Endometrial microvascular endothelial cells (primary cell): ENCODE results near the gene ATAD2B. TPM values are rescaled to one million over a fixed set of nuclear protein-coding genes. Genes with fewer than 3 reads are reported as not detected.
"Not testable (repeated sequence)": the region's sequence is repeated elsewhere in the genome, so short reads cannot be mapped to it uniquely, and the experiment has no call there.

Source experiments
- in situ Hi-C: cut with HindIII; loops from 2 replicates; pipeline ENCODE4 v1.10.0; 2017; ENCODE audit warnings: low sequenced_read_pairs, low pct_unique_long_range_greater_than_20kb; ENCODE audit errors: inconsistent ontology term
- total RNA-seq: library from RNA; depleted of rRNA; stranded (reverse); fragments of >200 nt; gene quantifications from one replicate; pipeline ENCODE4 v1.2.3, GENCODE V29; 2015; ENCODE audit errors: inconsistent ontology term

Gene ATAD2B
- 5.0 TPM for total RNA-seq

DNA sequence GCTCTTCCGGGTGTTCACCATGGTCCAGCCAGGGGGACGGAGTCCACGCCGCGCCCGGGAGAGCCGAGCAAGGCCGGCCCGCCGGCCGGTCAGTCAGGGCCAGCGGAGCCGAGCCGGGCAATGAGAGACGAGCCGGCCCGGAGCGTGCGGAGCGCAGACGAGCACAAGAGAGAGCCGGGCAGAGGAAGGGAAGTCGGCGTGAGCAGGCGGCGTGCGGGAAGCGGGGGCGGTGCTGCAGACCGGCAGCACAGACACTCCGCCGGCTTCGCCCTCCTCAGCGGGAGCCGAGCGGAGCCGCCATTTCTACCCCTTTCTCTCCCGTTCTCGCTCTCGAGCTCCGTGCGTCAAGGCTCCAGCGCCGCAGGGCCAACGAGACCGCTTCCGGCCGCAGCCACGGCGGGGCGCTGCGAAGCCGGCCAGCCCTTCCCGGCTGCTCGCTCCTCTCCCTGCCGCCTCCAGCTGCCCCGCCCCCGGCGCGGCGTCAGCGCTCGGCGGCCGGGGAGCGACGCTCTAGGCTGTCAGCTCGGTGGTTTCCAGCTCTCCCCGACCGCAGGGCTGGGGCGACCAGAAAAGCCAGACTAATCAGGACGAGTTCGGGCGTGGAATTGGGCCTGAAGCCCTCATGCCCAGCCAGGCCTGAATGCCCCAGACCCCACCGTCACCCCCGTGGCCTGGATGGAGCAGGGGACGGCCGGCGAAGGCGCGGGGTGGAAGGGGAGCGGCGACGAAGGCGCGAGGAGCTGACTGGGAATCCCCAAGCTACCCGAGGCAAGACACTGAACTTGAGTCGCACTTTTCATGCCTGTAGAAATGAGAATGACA lies at the start of gene ATAD2B:
TSS of gene ATAD2B (minus strand) at position 374 of the 822 bp plus-strand sequence. CDS start at position 21, 353 bp downstream.
- in situ Hi-C loops: no loop called here

DNA sequence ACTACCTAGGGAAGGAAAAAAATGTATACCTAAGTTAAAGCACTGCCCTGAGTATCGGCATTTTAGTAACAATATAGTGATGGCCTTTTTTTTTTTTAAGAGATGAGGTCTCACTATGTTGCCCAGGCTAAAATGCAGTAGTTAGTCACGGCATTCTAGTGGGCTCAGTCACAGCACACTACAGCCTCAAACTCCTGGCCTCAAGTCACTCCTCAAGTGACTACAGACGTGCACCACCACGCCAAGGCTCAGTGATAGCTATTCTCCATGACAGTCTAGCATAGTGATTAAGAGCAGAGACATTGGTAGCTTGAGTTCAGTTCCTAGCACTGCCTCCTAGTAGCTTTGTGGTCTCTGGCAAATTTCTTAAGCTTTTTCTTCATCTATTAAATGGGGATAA lies 40.9 kb upstream of the ATAD2B start:
- in situ Hi-C loops: no loop called here

DNA sequence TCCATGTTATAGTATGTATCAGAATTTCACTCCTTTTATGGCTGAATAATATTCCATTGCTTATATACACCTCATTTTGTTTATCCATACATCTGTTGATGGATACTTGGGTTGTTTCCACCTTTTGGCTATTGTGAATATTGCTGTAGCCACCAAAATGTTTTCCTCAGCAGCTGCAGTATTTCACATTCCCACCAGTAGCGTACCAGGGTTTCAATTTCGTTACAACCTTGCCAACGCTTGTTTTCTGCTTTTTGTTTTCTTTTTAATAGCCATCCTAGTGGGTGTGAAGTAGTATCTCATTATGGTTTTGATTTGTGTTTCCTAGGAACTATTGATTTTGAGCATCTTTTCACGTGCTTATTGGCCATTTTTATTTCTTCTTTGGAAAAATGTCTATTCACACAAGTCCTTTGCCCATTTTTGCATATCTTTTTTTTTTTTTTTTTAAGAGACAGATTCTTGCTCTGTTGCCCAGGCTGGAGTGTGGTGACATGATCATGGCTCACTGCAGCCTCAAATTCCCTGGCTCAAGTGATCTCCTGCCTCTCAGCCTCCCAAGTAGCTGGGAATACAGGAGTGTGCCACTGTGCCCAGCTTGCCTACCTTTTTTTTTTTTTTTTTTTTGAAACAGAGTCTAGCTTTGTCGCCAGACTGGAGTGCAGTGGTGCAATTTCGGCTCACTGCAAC lies 27.5 kb upstream of the ATAD2B start:
- in situ Hi-C loops: no loop called here

DNA sequence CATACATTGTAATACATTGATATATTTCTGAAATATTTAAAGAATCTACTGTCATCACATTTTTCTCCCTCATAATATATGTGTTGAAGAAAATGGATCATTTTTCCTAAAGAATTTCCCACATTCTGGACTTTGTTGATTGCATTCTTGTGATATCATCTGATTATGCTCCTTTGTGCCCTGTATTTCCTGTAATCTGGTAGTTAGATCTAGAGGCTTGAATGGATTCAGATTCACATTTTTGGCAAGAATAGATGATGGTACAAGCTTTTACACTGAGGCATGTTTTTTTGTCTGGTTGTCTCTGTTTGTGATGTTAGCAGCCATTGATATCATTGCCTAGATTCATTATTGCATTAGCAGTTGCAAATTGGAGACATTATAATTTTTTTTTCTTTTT lies 26.7 kb upstream of the ATAD2B start:
- in situ Hi-C loops: no loop called here

DNA sequence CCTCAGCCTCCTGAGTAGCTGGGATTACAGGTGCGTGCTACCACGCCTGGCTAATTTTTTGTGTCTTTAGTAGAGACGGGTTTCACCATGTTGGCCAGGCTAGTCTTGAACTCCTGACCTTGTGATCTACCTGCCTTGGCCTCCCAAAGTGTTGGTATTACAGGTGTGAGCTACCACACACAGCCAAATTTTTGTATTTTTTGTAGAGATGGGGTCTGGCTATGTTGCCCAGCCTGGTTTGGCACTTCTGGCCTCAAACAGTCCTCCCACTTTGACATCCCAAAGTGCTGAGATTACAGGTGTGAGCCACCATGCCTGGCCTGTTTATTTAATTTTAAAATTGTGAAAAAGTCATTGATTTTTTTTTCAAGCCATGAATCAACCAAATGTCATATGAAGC lies 25.6 kb upstream of the ATAD2B start:
- in situ Hi-C loops: not testable (repeated sequence)

DNA sequence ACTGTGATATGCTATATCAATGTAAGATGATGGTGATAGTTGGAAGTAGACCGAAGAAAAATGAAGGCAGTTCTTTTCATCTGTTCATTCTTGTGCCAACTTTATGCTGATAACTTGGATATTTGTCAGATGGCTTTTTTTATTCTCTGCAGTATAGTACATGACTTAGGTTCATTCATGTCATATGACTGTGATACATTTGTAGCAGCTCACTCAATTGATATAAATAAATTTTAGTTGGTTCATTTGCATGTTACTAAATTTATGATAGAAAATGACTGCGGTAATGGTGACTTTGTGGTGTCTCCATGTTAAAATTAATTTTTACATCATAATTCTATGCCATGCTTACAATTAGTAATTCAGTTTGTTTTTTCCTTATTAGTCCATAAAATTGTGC lies 20.4 kb upstream of the ATAD2B start:
- in situ Hi-C loops: no loop called here

DNA sequence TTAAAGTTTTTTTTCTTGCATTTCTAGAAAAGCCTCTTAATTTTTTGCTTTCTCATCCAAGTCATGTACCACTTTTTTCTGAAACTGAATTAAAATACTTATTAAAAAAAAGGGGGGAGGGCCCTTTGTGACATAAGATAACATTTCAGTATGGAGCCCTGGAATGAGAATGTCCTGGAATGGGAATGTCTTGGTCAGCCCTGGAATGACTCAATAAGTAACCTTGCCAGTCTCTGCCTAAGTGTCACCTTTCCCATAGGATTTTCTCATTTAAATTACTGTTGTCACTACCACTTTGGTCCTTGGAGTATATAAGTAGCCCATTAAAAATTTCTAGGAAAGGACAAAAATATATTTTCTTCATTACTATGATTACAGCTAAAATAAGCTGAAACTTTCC lies 18.1 kb upstream of the ATAD2B start:
- in situ Hi-C loops: no loop called here

DNA sequence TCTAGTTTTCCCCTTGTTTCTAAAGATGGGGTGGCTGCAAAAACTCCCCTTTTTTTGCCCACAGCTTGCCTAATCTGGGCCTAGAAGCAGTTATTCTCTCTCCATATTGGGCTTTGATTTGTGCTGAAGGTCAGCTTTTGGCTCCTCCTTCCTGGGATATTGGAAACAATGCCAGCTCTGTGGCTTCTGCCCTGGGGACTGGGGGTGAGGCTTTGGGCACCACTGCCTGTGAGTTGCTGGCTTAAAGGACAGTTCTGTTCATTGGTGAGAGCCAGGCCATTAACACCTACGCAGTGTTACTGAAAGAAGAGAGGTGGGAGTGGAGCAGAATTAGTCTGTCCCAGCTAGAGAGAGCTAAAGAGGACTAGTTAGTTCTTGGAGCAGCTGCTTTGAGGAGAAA lies 17.6 kb upstream of the ATAD2B start:
- in situ Hi-C loops: no loop called here

DNA sequence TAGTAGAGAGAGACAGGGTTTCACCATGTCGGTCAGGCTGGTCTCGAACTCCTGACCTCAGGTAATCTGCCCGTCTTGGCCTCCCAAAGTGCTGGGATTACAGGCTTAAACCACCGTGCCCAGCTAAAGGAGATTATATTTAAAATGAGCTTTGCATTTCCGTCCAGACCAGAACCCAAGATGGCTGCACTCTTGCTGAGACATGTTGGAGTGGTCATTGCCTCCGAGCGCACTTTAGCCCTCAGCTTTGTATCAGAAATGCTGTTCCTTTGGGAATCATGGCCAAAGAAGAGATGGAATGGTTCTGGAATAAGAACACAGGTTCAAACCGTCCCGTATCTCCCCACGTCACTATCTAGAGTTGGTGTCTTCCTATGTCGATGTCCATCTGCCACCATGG lies 16.7 kb upstream of the ATAD2B start:
- in situ Hi-C loops: no loop called here

DNA sequence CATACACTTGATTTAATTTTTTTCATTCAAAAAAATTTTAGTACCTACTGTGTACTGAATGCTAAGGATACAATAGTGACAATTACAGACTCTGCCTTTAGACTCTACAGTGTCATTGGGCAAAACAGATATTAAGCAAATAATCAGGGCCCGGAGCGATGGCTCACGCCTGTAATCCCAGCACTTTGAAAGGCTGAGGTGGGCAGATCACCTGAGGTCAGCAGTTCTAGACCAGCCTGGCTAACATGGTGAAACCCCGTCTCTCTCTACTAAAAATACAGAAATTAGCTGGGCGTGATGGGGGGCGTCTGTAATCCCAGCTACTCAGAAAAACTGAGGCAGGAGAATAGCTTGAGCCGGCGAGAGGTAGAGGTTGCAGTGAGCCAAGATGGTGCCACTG lies 14.7 kb upstream of the ATAD2B start:
- in situ Hi-C loops: no loop called here

DNA sequence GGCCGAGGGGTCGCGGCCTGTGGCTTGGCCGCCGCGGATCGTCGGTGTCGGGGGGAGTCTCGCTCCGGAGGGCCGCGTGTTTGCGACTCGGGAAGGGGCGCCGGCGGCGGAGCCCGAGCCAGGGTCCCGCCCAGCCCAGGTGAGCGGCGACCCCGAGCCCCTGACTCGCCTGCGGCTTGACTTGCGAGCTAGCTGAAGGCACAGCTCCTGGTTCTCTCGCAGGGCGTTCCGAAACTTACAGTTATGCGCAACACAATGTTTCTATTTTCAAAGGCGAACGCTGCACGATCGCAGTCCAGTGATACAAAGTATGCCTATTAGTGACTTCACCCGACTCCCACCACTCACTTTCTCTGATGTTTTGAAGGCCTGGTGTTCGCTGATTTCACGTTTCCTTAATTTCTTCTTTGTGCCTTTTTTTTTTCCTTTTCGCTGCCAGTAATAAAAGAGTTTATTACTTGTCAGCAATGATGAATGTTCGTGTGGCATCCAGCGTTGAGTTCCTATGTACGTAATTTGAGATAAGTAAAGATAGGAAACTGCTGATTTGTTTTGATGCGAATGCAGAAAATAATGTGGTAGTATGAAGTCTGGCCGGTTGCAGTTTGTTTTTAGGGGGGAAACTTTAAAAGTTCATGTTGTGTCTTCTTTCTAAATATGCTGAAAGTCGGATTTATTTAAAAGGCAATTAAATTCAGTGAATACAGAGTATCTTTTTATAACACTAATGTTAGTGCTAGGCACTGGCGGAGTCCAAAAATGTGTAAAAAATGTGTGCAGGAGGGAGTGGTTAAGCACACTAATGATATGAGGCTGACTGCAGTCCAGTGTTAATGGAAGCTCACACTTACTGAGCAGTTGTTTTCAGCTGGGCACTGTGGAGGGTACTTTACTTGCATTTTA lies 14.0 kb upstream of the ATAD2B start:
- in situ Hi-C loops: no loop called here

DNA sequence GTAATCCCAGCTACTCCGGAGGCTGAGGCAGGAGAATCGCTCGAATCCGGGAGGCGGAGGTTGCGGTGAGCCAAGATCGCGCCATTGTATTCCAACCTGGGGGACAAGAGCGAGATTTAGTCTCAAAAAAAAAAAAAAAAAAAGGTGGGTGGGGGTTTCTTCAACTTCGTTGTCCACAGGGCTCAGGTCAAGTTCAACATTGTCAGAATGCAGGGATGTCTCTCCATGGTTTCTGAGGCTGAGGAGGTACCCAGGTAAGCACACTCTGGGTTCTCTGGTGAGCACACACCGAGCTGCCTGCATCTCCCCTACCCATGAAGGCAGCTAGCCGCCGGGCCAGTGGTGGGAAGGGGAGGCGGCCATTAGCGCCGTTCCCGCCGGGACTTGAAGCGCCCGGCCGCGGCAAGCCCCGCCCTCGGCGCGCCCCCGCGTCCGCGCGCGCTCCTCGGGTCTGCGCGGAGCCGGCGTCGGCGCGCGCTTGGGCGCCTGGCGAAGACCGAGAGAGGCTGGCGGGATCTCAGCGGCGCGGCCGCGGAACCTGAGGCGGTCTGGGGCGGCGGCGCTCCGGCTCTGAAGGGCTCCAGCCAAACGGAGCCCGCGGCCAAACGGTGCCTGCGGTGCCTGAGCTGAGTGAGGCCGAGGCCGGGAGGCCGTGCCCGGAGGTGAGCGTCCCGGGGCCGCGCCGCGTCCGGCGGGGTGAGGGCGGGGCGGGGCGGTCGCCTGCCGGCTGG lies 13.2 kb upstream of the ATAD2B start, which contains the start of gene UBXN2A:
TSS of gene UBXN2A (plus strand) at position 477 of the 731 bp plus-strand sequence. CDS start 17,852 bp downstream, outside the sequence.
- in situ Hi-C loops: no loop called here

DNA sequence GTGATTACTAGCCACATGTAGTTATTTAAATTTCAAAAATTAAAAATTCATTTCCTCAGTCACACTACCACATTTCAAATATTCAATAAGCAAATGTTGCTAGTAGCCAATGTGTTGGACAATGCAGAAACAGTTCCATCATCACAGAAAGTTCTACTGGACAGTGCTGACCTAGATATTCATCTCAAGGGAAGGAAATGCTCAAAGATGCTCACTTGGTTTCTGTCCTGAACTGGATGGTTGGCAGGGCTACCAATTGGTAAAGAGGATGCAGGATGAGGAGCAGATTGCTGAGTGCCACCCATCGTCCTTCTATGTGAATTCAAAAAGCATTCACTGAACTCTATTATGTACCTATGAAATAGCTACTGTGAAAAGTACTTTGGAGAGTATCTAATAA lies 7.3 kb upstream of the ATAD2B start:
- in situ Hi-C loops: no loop called here

DNA sequence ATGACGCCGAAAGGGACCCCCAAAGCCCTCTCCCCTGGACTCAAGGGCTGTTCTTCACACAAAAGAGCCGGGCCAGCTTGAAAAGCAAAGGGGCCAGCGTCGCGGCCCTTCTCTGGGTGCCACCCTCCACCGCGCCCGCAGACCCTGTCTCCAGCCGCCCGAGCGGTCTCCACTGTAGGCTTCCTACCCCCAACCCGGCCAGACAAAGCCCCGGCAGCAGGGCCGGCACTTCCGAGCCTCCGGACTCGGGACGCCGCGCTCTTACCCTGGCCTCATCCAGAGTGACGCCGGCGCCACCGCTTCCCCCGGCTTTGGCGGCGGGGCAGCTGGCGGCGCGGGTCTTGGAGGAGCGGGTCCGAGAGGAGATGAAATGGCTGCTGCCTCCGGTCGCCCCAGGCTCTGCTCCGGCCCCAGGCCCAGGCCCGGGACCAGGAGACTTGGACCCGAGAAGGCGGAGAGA lies 603 bp downstream of the ATAD2B start:
- in situ Hi-C loops: no loop called here

DNA sequence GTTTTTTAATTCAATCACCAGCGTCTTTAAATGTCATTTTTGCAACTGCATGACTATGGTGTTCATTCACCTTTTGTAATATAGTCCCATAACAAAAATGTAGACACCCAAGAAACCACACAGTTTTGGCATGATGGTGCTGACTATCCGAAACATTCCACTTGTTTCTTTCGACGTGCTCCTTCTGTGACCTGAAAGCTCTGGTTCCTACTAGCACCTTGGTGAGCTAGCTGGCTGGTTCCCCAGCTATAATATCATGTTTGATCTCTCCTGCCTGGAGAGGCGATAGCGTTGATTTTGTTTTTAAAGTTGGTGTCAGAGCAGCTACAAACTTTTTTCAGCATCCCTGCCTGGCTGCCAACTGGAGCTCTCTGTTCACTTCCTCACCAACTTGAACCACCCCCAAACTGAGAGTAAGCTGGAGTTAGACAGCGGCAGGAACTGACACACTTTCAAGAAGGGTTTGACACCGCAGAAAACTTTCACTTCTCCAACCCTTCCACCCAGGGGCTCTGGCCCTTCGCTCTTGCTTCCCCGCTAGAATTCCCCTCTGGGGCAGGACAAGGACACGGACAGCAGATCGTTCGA lies 1.1 kb downstream of the ATAD2B start:
- in situ Hi-C loops: no loop called here

DNA sequence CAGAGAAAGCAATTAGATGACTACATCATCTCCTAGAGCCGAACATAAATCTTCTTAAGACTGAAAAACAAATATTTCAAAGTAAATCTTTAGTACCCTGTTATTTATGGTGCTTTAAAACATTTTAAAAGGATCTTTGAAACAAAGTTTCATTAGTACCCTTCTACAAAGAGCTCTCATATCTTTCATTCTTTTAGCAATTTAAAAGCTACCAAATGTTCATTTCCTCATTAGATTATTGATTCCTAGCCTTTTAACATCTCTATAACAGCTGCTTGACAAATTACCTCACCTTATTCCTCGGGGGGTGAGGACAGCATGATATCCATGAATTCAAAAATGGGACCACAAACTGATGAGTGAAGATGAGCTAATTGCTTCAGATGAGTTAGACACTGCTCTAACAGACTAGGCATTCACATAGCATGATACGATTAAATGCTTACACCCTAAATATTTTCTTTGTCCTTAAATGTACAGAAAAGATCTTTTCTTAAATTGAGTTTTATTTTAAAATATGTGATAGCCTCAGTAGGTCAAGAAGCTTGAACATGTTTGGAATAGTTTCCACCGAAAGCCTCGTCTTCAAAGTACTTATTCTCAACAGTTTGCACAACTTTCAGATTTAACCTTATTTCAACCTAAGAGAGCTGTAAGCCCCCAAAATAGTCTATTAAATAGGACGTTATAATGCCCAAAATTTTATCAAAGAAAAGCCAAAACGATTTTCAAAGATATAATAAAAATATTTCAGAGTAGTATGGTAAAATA lies 2.1 kb downstream of the ATAD2B start:
- in situ Hi-C loops: no loop called here

DNA sequence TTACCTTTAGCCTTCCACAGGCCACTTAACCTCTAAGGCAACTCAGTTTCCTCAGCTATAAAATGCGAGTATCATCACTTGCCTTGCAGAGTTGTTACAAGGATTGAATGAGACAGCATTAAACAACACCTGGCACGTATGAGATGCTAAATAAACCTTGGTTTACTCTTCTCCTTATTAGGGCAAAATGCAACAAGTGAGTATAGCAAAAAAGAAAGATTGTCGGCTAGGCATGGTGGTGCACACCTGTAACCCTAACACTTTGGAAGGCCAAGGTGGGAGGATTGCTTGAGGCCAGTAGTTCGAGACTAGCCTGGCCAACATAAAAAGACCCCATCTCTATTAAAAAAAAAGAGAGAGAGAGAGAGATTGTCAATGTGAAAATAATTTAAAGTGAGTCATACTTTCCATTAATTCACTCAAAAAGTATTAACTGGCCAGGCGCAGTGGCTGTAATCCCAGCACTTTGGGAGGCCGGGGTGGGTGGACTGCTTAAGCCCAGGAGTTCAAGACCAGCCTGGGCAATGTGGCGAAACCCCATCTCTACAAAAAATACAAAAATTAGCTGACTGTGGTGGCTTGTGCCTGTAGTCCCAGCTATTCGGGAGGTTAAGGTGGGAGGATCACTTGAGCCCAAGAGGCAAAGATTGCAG lies 8.0 kb downstream of the ATAD2B start:
- in situ Hi-C loops: no loop called here
